OCI-LY3 (cell line): Measurements from ENCODE around the gene FADS3.

Source experiments
- CTCF ChIP-seq: fragments of 200-600, 300-600 bp; sonication (generic); IDR thresholded peaks from 2 replicates; pipeline ENCODE4 v1.5.1; 2014; ENCODE audit warnings: antibody characterized with exemption, low read length, low read depth
- EZH2phosphoT487 ChIP-seq: fragments of 200-600 bp; shearing (Covaris generic); IDR thresholded peaks from 2 replicates; pipeline ENCODE4 v1.6.1; 2018; ENCODE audit warnings: antibody characterized with exemption, mixed run types, low read depth

GRCh38 chr11:61907871-61908729 lies 16.8 kb upstream of the FADS3 start:
- TF ChIP-seq EZH2phosphoT487 = no peak
- TF ChIP-seq CTCF = no peak
